Esophagus squamous epithelium (tissue), 4 donors: ENCODE results near the gene DGCR6.
"Not testable (repeated sequence)": the region's sequence is repeated elsewhere in the genome, so short reads cannot be mapped to it uniquely, and the experiment has no call there.

ENCODE experiments used
- POLR2A ChIP-seq, 4 donors: fragments of 450-650 bp; IDR thresholded peaks; one replicate each; pipeline ENCODE4 v1.6.1; 2017; ENCODE audit warnings: antibody characterized with exemption in 4 of 4, mild to moderate bottlenecking in 4 of 4, moderate library complexity in 3 of 4
- TF ChIP-seq, protein P1 (sequence below), 6 experiments: fragments of 450-650 bp in 4 of 6; fragments of 200-600 bp in 2 of 6; sonication (generic) in 2 of 6; IDR thresholded peaks; one replicate each; pipeline ENCODE4 v1.5.1; 2016 to 2019; ENCODE audit warnings: antibody characterized with exemption in 6 of 6, mild to moderate bottlenecking in 4 of 6, moderate library complexity in 4 of 6

DNA sequence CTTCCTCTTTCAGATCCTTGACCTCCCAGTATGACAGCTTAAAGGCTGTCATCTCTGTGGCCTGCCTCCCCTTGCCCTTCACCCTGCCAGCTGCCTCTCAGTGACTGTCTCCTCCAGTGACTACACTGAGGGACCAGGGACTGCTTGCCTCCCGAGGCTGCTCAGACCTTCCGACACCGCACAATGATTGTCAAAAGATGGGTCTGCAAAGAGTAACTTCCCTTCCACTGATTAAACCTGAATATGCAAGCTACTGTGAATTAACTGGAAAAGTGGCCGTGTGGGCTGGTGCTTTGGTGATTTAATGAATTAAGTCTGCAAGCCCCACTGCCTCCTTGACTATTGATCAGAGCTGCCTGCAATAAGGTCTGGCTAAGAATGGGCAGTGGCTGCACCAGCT, 21.7 kb upstream of the DGCR6 start:
- TF ChIP-seq, protein P1, sequence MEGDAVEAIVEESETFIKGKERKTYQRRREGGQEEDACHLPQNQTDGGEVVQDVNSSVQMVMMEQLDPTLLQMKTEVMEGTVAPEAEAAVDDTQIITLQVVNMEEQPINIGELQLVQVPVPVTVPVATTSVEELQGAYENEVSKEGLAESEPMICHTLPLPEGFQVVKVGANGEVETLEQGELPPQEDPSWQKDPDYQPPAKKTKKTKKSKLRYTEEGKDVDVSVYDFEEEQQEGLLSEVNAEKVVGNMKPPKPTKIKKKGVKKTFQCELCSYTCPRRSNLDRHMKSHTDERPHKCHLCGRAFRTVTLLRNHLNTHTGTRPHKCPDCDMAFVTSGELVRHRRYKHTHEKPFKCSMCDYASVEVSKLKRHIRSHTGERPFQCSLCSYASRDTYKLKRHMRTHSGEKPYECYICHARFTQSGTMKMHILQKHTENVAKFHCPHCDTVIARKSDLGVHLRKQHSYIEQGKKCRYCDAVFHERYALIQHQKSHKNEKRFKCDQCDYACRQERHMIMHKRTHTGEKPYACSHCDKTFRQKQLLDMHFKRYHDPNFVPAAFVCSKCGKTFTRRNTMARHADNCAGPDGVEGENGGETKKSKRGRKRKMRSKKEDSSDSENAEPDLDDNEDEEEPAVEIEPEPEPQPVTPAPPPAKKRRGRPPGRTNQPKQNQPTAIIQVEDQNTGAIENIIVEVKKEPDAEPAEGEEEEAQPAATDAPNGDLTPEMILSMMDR (IDR thresholded peaks at IDR 0.05) = not testable (repeated sequence)
- not testable (repeated sequence) for TF ChIP-seq POLR2A (IDR thresholded peaks at IDR 0.05)
